ENCODE data around the gene MAP3K3. TPM values are rescaled to one million over a fixed set of nuclear protein-coding genes. Genes with fewer than 3 reads are reported as not detected.

MAP3K3 gene
- total and polyA plus RNA-seq, 9 of the 15 experiments (the other 6 are each of a cell fraction or from before 2014, with no cell fraction given), result 0.69 to 16.5 (median 12.1) TPM

DNA sequence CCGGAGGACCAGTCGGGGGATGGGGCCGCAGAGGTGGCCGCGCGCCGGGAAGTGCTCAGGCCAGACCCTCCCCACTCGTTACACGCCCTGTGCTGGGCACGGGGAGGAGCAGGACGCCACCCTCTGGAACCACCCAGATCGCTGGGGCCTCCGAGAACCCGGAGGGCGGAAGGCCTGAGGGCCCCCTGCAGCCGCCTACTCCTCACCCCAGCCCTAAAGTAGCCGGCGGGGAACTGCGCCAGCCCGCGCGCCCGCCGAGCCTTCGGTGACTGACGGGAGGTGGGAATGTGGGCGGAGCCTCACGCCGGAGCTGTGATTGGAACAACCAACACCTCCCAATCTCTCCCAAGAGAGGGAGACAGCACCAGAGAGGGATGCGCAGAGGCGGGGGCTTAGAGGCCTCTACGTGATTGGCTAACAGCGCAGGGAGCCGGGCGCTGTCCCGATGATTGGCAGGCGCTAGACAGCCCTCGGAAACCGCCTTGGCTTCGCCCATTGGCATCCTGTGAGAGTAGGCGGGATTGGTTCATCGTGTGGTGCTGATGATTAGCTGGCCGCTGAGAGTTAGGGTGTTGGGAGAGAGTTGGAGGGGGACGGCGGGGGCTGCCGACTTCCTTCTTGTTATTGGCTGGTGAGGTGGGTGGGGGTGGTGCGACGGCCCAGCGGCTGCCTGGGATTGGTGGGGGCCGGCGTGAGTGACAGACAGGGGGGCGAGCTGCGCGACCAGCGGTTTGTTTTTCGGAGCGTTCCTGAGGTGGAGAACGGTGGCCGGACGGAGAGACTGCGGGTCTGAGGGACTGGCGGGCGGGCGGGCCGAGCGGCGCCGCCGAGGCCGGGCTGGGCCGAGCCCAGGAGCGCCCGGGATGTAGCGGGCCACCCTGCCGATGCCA, at the start of gene MAP3K3 (continued):
- TF ChIP-seq, protein P1, sequence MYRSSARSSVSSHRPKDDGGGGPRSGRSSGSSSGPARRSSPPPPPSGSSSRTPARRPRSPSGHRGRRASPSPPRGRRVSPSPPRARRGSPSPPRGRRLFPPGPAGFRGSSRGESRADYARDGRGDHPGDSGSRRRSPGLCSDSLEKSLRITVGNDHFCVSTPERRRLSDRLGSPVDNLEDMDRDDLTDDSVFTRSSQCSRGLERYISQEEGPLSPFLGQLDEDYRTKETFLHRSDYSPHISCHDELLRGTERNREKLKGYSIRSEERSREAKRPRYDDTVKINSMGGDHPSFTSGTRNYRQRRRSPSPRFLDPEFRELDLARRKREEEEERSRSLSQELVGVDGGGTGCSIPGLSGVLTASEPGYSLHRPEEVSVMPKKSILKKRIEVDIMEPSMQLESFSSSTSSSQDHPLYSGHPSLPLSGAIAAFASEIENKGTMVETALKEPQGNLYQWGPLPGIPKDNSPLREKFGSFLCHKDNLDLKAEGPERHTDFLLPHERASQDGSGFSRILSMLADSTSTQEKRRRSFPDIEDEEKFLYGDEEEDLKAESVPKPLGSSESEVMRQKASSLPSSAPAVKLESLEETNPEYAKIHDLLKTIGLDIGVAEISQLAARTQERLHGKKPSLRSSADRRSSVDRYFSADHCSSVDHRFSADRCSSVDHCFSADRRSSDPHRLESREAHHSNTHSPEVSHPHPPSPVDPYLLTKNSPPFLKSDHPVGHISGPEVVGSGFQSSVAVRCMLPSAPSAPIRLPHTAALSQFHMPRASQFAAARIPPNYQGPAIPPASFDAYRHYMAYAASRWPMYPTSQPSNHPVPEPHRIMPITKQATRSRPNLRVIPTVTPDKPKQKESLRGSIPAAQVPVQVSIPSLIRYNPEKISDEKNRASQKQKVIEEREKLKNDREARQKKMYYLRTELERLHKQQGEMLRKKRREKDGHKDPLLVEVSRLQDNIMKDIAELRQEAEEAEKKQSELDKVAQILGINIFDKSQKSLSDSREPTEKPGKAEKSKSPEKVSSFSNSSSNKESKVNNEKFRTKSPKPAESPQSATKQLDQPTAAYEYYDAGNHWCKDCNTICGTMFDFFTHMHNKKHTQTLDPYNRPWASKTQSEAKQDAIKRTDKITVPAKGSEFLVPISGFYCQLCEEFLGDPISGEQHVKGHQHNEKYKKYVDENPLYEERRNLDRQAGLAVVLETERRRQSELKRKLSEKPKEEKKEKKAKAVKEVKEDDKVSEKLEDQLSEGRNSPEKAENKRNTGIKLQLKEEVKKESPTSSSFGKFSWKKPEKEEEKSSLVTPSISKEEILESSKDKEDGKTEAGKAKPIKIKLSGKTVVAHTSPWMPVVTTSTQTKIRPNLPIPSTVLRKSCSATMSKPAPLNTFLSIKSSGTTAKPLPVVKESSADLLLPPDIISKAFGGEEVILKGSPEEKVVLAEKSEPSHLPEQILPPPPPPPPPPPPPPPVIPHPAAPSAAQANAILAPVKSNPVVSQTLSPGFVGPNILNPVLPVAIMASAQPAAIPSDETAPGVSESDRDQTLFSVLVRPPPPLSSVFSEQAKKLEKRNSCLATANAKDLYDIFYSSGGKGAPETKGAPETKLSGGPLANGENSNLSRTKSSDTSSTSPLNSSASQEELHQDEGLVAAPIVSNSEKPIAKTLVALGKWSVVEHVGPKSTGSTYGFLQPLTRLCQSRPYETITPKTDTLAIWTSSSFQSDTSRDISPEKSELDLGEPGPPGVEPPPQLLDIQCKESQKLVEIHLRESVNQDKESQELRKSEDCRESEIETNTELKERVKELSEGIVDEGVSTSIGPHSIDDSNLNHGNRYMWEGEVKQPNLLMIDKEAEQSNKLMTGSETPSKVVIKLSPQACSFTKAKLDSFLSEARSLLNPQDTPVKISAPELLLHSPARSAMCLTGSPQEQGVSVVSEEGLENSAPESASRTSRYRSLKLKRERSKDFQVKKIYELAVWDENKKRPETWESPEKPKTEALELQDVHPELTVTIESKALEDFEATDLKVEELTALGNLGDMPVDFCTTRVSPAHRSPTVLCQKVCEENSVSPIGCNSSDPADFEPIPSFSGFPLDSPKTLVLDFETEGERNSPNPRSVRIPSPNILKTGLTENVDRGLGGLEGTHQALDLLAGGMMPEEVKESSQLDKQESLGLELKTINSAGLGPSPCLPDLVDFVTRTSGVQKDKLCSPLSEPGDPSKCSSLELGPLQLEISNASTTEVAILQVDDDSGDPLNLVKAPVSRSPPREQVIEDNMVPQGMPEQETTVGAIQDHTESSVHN (IDR thresholded peaks at IDR 0.05; ENCODE audit: borderline replicate concordance in 1 of 2, low read depth in 1 of 2), result no peak
- TF ChIP-seq IRF2 (CRISPR knock-in tag; IDR thresholded peaks at IDR 0.05) (no peak), MCM2 (IDR thresholded peaks at IDR 0.05; ENCODE audit: low read depth) (no peak), ZNF146 (CRISPR knock-in tag; IDR thresholded peaks at IDR 0.05; ENCODE audit: unreplicated experiment) (no peak), ZNF354B (CRISPR knock-in tag; IDR thresholded peaks at IDR 0.05) (no peak), SRSF3 (IDR thresholded peaks at IDR 0.05; ENCODE audit: insufficient read depth, low read length) (no peak), TEAD1 (CRISPR knock-in tag; IDR thresholded peaks at IDR 0.05) (peak in 1 of 2 experiments; percentile 94; a peak in 2 of 4 replicates), DMBX1 (CRISPR knock-in tag; IDR thresholded peaks at IDR 0.05; ENCODE audit: borderline replicate concordance) (no peak), BHLHE40 (IDR thresholded peaks at IDR 0.05; ENCODE audit: low read length) (no peak)
- TF ChIP-seq, protein P2, sequence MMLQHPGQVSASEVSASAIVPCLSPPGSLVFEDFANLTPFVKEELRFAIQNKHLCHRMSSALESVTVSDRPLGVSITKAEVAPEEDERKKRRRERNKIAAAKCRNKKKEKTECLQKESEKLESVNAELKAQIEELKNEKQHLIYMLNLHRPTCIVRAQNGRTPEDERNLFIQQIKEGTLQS (IDR thresholded peaks at IDR 0.05), result peak; percentile 8; the same call in 1 of the 2 replicates
- TF ChIP-seq, protein P2 (CRISPR knock-in tag; conservative IDR thresholded peaks at IDR 0.05), result no peak
- TF ChIP-seq, protein P3, sequence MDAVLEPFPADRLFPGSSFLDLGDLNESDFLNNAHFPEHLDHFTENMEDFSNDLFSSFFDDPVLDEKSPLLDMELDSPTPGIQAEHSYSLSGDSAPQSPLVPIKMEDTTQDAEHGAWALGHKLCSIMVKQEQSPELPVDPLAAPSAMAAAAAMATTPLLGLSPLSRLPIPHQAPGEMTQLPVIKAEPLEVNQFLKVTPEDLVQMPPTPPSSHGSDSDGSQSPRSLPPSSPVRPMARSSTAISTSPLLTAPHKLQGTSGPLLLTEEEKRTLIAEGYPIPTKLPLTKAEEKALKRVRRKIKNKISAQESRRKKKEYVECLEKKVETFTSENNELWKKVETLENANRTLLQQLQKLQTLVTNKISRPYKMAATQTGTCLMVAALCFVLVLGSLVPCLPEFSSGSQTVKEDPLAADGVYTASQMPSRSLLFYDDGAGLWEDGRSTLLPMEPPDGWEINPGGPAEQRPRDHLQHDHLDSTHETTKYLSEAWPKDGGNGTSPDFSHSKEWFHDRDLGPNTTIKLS (IDR thresholded peaks at IDR 0.05; ENCODE audit: borderline replicate concordance, low read depth), result 0 out of 2 replicates have a peak, but pooled peaks have one; percentile 33
- TF ChIP-seq, protein P4, sequence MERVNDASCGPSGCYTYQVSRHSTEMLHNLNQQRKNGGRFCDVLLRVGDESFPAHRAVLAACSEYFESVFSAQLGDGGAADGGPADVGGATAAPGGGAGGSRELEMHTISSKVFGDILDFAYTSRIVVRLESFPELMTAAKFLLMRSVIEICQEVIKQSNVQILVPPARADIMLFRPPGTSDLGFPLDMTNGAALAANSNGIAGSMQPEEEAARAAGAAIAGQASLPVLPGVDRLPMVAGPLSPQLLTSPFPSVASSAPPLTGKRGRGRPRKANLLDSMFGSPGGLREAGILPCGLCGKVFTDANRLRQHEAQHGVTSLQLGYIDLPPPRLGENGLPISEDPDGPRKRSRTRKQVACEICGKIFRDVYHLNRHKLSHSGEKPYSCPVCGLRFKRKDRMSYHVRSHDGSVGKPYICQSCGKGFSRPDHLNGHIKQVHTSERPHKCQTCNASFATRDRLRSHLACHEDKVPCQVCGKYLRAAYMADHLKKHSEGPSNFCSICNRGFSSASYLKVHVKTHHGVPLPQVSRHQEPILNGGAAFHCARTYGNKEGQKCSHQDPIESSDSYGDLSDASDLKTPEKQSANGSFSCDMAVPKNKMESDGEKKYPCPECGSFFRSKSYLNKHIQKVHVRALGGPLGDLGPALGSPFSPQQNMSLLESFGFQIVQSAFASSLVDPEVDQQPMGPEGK (CRISPR knock-in tag; IDR thresholded peaks at IDR 0.05; ENCODE audit: borderline replicate concordance), result no peak
